Activated CD8-positive, alpha-beta memory T cell treated with anti-CD3 and anti-CD28 coated beads for 4 hours (primary cell): ENCODE data around the gene NR5A1.

Experiments
- DNase-seq, 2 donors: peaks; one replicate each; pipeline ENCODE4 v3.0.0-alpha.2; 2020; ENCODE audit warnings: low read depth in 2 of 2

The NR5A1 gene

GRCh38 chr9:124506931-124507879 is at the start of gene NR5A1:
TSS of gene NR5A1 (minus strand) at chr9:124507399. CDS start at chr9:124503395, 4,004 bp downstream.
- DNase-seq = no peak

GRCh38 chr9:124555043-124555442 is 47.8 kb upstream of the NR5A1 start:
- DNase-seq = no peak

GRCh38 chr9:124553738-124554137 is 46.5 kb upstream of the NR5A1 start:
- DNase-seq = no peak

GRCh38 chr9:124552273-124552605 is 45.0 kb upstream of the NR5A1 start:
- DNase-seq = no peak

- no peak for DNase-seq
Observed at GRCh38 chr9:124551472-124552272, 44.5 kb upstream of the NR5A1 start.

- no peak for DNase-seq
Observed at GRCh38 chr9:124550072-124550471, 42.9 kb upstream of the NR5A1 start.

- DNase-seq = no peak
Observed at GRCh38 chr9:124549016-124549415, 41.8 kb upstream of the NR5A1 start.

- no peak for DNase-seq
Observed at GRCh38 chr9:124544535-124544934, 37.3 kb upstream of the NR5A1 start.

GRCh38 chr9:124541824-124542223 is 34.6 kb upstream of the NR5A1 start:
- no peak for DNase-seq

- no peak for DNase-seq
Observed at GRCh38 chr9:124537926-124538325, 30.7 kb upstream of the NR5A1 start.

- DNase-seq = no peak
Observed at GRCh38 chr9:124535846-124536245, 28.6 kb upstream of the NR5A1 start.

- no peak for DNase-seq
Observed at GRCh38 chr9:124532897-124533296, 25.7 kb upstream of the NR5A1 start.

- no peak for DNase-seq
Observed at GRCh38 chr9:124531115-124531514, 23.9 kb upstream of the NR5A1 start.

- no peak for DNase-seq
Observed at GRCh38 chr9:124530246-124530645, 23.0 kb upstream of the NR5A1 start.

GRCh38 chr9:124527781-124528180 is 20.6 kb upstream of the NR5A1 start:
- no peak for DNase-seq

- DNase-seq = no peak
Observed at GRCh38 chr9:124526174-124526573, 19.0 kb upstream of the NR5A1 start.

GRCh38 chr9:124522121-124523098 is 15.2 kb upstream of the NR5A1 start:
- DNase-seq = no peak

- DNase-seq = no peak
Observed at GRCh38 chr9:124521142-124521541, 13.9 kb upstream of the NR5A1 start.

- no peak for DNase-seq
Observed at GRCh38 chr9:124520206-124520596, 13.0 kb upstream of the NR5A1 start.

- DNase-seq = no peak
Observed at GRCh38 chr9:124518116-124518515, 10.9 kb upstream of the NR5A1 start.

- no peak for DNase-seq
Observed at GRCh38 chr9:124517600-124517999, 10.4 kb upstream of the NR5A1 start.

GRCh38 chr9:124514874-124515273 is 7.7 kb upstream of the NR5A1 start:
- no peak for DNase-seq
